Tibial nerve (tissue), 4 donors: ENCODE data around the gene JMJD1C.

Source experiments
- CTCF ChIP-seq, 5 experiments: fragments of 200-600 bp in 3 of 5; fragments of 450-650 bp in 2 of 5; sonication (generic) in 3 of 5; IDR thresholded peaks; one replicate each; pipeline ENCODE4 v1.5.1; 2016 to 2019; ENCODE audit warnings: antibody characterized with exemption in 5 of 5, mild to moderate bottlenecking in 3 of 5, moderate library complexity in 2 of 5
- EP300 ChIP-seq, 2 donors: sonication (generic); formaldehyde crosslinking; IDR thresholded peaks; one replicate each; pipeline ENCODE4 v1.6.1; 2017; ENCODE audit warnings: antibody characterized with exemption in 2 of 2, mild to moderate bottlenecking in 1 of 2

- TF ChIP-seq CTCF (IDR thresholded peaks at IDR 0.05) (no peak), EP300 (IDR thresholded peaks at IDR 0.05) (no peak)
Observed at GRCh38 chr10:63253040-63253439, 212.7 kb downstream of the JMJD1C start.
